GM12878 (cell line): Measurements from ENCODE around the gene SNPH.

Source experiments
- BRCA1 ChIP-seq: IDR thresholded peaks from 2 replicates; pipeline ENCODE4 v1.6.1; 2011; ENCODE audit warnings: low read depth, low read length, improper control_type of control experiment
- CEBPB ChIP-seq, 2 experiments: fragments of 150-350 bp in 1 of 2; IDR thresholded peaks; 2 replicates each; pipeline ENCODE4 v1.6.1; 2012 to 2014; ENCODE audit warnings: low read depth in 2 of 2, low read length in 2 of 2, borderline replicate concordance in 1 of 2, inconsistent platforms in 1 of 2
- KDM1A ChIP-seq: fragments of 200-600 bp; sonication (generic); IDR thresholded peaks from 2 replicates; pipeline ENCODE4 v1.6.1; 2016; ENCODE audit warnings: borderline replicate concordance
- LARP7 ChIP-seq: fragments of 450-650 bp; IDR thresholded peaks from 2 replicates; pipeline ENCODE4 v1.6.1; 2017; ENCODE audit warnings: mild to moderate bottlenecking
- NRF1 ChIP-seq: conservative IDR thresholded peaks from 2 replicates; pipeline ENCODE4 v1.6.1; 2011; ENCODE audit warnings: mild to moderate bottlenecking, low read depth, low read length, improper control_type of control experiment
- PML ChIP-seq: IDR thresholded peaks from 2 replicates; pipeline ENCODE4 v1.6.1; 2012; ENCODE audit warnings: low read length, inconsistent platforms
- RAD51 ChIP-seq: fragments of 450-650 bp; IDR thresholded peaks from 2 replicates; pipeline ENCODE4 v1.6.1; 2016; ENCODE audit warnings: moderate library complexity, mild to moderate bottlenecking, inconsistent platforms
- SREBF2 ChIP-seq: IDR thresholded peaks from 2 replicates; pipeline ENCODE4 v1.6.1; 2012; ENCODE audit warnings: mild to moderate bottlenecking, low read length
- TCF3 ChIP-seq: IDR thresholded peaks from 2 replicates; pipeline ENCODE4 v1.6.1; 2012; ENCODE audit warnings: low read depth, mild to moderate bottlenecking, low read length, borderline replicate concordance; ENCODE audit not compliant: insufficient read depth
- USF2 ChIP-seq: IDR thresholded peaks from 2 replicates; pipeline ENCODE4 v1.6.1; 2011; ENCODE audit warnings: low read depth, low read length, improper control_type of control experiment, borderline replicate concordance
- TF ChIP-seq, protein P1 (sequence below): IDR thresholded peaks from 2 replicates; pipeline ENCODE4 v1.6.1; 2012; ENCODE audit warnings: low read depth, low read length, improper control_type of control experiment
- TF ChIP-seq, protein P2 (sequence below), 3 experiments: IDR thresholded peaks in 2 of 3; conservative IDR thresholded peaks in 1 of 3; 2 replicates each; pipeline ENCODE4 v1.5.1; 2011; ENCODE audit warnings: low read depth in 3 of 3, low read length in 3 of 3, mild to moderate bottlenecking in 3 of 3, control low read depth in 2 of 3, moderate library complexity in 2 of 3, inconsistent platforms in 1 of 3, mixed read lengths in 1 of 3; ENCODE audit not compliant: control insufficient read depth in 2 of 3, insufficient read depth in 1 of 3; ENCODE audit errors: extremely low read depth in 1 of 3
- TF ChIP-seq, protein P3 (sequence below): fragments of 450-650 bp; IDR thresholded peaks from 2 replicates; pipeline ENCODE4 v1.6.1; 2016; ENCODE audit warnings: mild to moderate bottlenecking
- TF ChIP-seq, protein P4 (sequence below): fragments of 450-650 bp; IDR thresholded peaks from 2 replicates; pipeline ENCODE4 v1.6.1; 2016; ENCODE audit warnings: mild to moderate bottlenecking, moderate library complexity, borderline replicate concordance

- TF ChIP-seq, protein P1, sequence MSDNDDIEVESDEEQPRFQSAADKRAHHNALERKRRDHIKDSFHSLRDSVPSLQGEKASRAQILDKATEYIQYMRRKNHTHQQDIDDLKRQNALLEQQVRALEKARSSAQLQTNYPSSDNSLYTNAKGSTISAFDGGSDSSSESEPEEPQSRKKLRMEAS = no peak
- no peak for TF ChIP-seq CEBPB (IDR thresholded peaks at IDR 0.05; ENCODE audit: borderline replicate concordance in 1 of 2, low read depth in 2 of 2, low read length in 2 of 2)
- TF ChIP-seq KDM1A = no peak
- no peak for TF ChIP-seq RAD51
- no peak for TF ChIP-seq NRF1
- TF ChIP-seq, protein P2, sequence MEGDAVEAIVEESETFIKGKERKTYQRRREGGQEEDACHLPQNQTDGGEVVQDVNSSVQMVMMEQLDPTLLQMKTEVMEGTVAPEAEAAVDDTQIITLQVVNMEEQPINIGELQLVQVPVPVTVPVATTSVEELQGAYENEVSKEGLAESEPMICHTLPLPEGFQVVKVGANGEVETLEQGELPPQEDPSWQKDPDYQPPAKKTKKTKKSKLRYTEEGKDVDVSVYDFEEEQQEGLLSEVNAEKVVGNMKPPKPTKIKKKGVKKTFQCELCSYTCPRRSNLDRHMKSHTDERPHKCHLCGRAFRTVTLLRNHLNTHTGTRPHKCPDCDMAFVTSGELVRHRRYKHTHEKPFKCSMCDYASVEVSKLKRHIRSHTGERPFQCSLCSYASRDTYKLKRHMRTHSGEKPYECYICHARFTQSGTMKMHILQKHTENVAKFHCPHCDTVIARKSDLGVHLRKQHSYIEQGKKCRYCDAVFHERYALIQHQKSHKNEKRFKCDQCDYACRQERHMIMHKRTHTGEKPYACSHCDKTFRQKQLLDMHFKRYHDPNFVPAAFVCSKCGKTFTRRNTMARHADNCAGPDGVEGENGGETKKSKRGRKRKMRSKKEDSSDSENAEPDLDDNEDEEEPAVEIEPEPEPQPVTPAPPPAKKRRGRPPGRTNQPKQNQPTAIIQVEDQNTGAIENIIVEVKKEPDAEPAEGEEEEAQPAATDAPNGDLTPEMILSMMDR (IDR thresholded peaks at IDR 0.05 in 2 of 3, conservative IDR thresholded peaks at IDR 0.05 in 1 of 3; ENCODE audit: control insufficient read depth in 2 of 3, extremely low read depth in 1 of 3, insufficient read depth in 1 of 3, low read depth in 3 of 3, low read length in 3 of 3) = no peak
- TF ChIP-seq TCF3 = no peak
- TF ChIP-seq PML = no peak
- TF ChIP-seq, protein P3, sequence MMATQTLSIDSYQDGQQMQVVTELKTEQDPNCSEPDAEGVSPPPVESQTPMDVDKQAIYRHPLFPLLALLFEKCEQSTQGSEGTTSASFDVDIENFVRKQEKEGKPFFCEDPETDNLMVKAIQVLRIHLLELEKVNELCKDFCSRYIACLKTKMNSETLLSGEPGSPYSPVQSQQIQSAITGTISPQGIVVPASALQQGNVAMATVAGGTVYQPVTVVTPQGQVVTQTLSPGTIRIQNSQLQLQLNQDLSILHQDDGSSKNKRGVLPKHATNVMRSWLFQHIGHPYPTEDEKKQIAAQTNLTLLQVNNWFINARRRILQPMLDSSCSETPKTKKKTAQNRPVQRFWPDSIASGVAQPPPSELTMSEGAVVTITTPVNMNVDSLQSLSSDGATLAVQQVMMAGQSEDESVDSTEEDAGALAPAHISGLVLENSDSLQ = no peak
- TF ChIP-seq USF2 = no peak
- TF ChIP-seq SREBF2 = no peak
- TF ChIP-seq BRCA1 = no peak
- TF ChIP-seq, protein P4, sequence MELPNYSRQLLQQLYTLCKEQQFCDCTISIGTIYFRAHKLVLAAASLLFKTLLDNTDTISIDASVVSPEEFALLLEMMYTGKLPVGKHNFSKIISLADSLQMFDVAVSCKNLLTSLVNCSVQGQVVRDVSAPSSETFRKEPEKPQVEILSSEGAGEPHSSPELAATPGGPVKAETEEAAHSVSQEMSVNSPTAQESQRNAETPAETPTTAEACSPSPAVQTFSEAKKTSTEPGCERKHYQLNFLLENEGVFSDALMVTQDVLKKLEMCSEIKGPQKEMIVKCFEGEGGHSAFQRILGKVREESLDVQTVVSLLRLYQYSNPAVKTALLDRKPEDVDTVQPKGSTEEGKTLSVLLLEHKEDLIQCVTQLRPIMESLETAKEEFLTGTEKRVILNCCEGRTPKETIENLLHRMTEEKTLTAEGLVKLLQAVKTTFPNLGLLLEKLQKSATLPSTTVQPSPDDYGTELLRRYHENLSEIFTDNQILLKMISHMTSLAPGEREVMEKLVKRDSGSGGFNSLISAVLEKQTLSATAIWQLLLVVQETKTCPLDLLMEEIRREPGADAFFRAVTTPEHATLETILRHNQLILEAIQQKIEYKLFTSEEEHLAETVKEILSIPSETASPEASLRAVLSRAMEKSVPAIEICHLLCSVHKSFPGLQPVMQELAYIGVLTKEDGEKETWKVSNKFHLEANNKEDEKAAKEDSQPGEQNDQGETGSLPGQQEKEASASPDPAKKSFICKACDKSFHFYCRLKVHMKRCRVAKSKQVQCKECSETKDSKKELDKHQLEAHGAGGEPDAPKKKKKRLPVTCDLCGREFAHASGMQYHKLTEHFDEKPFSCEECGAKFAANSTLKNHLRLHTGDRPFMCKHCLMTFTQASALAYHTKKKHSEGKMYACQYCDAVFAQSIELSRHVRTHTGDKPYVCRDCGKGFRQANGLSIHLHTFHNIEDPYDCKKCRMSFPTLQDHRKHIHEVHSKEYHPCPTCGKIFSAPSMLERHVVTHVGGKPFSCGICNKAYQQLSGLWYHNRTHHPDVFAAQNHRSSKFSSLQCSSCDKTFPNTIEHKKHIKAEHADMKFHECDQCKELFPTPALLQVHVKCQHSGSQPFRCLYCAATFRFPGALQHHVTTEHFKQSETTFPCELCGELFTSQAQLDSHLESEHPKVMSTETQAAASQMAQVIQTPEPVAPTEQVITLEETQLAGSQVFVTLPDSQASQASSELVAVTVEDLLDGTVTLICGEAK = no peak
- no peak for TF ChIP-seq LARP7
These were observed 42.6 kb downstream of the SNPH start for GRCh38 chr20:1308702-1309095.
